Stimulated activated CD4-positive, alpha-beta T cell treated with anti-CD3 and anti-CD28 coated beads, Interleukin-2, amount 100 ng/mL, for 48 hours (primary cell): ENCODE results near the gene DCLK1.

Experiments
- DNase-seq, 2 donors: peaks; one replicate each; pipeline ENCODE4 v3.0.0-alpha.2; 2020

The DCLK1 gene

GRCh38 chr13:35729926-35730627 lies 401.1 kb downstream of the DCLK1 start:
- DNase-seq = no peak

- no peak for DNase-seq
Observed at GRCh38 chr13:35727881-35728280, 403.3 kb downstream of the DCLK1 start.

GRCh38 chr13:35724446-35724845 lies 406.7 kb downstream of the DCLK1 start:
- no peak for DNase-seq

GRCh38 chr13:35723821-35724220 lies 407.4 kb downstream of the DCLK1 start:
- DNase-seq = no peak

- no peak for DNase-seq
Observed at GRCh38 chr13:35723053-35723461, 408.1 kb downstream of the DCLK1 start.

- no peak for DNase-seq
Observed at GRCh38 chr13:35722458-35723052, 408.6 kb downstream of the DCLK1 start.

GRCh38 chr13:35720690-35721554 lies 410.3 kb downstream of the DCLK1 start:
- DNase-seq = peak; percentile 19 to 33

- DNase-seq = no peak
Observed at GRCh38 chr13:35720290-35720689, 410.9 kb downstream of the DCLK1 start.
